GM18505 (cell line): Measurements from ENCODE around the gene SNAI1.

ENCODE experiments used
- ATAC-seq: cut with Tn5 transposase; IDR thresholded peaks from one replicate; pipeline ENCODE4 v1.9.1; 2021; ENCODE audit not compliant: unreplicated experiment
- POLR2A ChIP-seq: IDR thresholded peaks from 4 replicates; pipeline ENCODE4 v1.6.1; 2011; ENCODE audit warnings: borderline replicate concordance; ENCODE audit not compliant: insufficient read depth, insufficient read length; ENCODE audit errors: extremely low read depth

SNAI1 gene

GRCh38 chr20:49982346-49983122, at the start of gene SNAI1:
TSS of gene SNAI1 (plus strand) at chr20:49982980. CDS start at chr20:49983060, 80 bp downstream.
- peak; percentile 81 for ATAC-seq
- peak; percentile 85 for TF ChIP-seq POLR2A

GRCh38 chr20:49935746-49936152, 47.0 kb upstream of the SNAI1 start:
- ATAC-seq, result no peak
- no peak for TF ChIP-seq POLR2A

GRCh38 chr20:49936153-49937026, 46.4 kb upstream of the SNAI1 start, which contains the start of gene RNF114:
TSS of gene RNF114 (plus strand) at chr20:49936397. CDS start at chr20:49936413, 16 bp downstream.
- peak; percentile 91 for TF ChIP-seq POLR2A
- ATAC-seq, result peak; percentile 77

- no peak for TF ChIP-seq POLR2A
- ATAC-seq, result peak; percentile 6
Observed at GRCh38 chr20:49937027-49937929, 45.5 kb upstream of the SNAI1 start.

- ATAC-seq, result no peak
- TF ChIP-seq POLR2A, result no peak
Observed at GRCh38 chr20:49938173-49939163, 44.3 kb upstream of the SNAI1 start.

GRCh38 chr20:49941456-49941855, 41.3 kb upstream of the SNAI1 start:
- no peak for TF ChIP-seq POLR2A
- no peak for ATAC-seq

GRCh38 chr20:49942303-49942702, 40.5 kb upstream of the SNAI1 start:
- ATAC-seq, result no peak
- no peak for TF ChIP-seq POLR2A

- no peak for TF ChIP-seq POLR2A
- ATAC-seq, result no peak
Observed at GRCh38 chr20:49942942-49943341, 39.8 kb upstream of the SNAI1 start.

- ATAC-seq, result no peak
- TF ChIP-seq POLR2A, result no peak
Observed at GRCh38 chr20:49945306-49945700, 37.5 kb upstream of the SNAI1 start.

- no peak for TF ChIP-seq POLR2A
- ATAC-seq, result no peak
Observed at GRCh38 chr20:49945701-49946477, 36.9 kb upstream of the SNAI1 start.

GRCh38 chr20:49948178-49948577, 34.6 kb upstream of the SNAI1 start:
- ATAC-seq, result no peak
- no peak for TF ChIP-seq POLR2A
